ENCODE data around the gene NCOA1.

GRCh38 chr2:24505534-24506275 lies 14.7 kb downstream of the NCOA1 start:
- TF ChIP-seq, protein P1, sequence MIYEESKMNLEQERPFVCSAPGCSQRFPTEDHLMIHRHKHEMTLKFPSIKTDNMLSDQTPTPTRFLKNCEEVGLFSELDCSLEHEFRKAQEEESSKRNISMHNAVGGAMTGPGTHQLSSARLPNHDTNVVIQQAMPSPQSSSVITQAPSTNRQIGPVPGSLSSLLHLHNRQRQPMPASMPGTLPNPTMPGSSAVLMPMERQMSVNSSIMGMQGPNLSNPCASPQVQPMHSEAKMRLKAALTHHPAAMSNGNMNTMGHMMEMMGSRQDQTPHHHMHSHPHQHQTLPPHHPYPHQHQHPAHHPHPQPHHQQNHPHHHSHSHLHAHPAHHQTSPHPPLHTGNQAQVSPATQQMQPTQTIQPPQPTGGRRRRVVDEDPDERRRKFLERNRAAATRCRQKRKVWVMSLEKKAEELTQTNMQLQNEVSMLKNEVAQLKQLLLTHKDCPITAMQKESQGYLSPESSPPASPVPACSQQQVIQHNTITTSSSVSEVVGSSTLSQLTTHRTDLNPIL (CRISPR knock-in tag; IDR thresholded peaks at IDR 0.05; ENCODE audit: low read depth), result no peak
- TF ChIP-seq PATZ1 (CRISPR knock-in tag; IDR thresholded peaks at IDR 0.05; ENCODE audit: borderline replicate concordance), result no peak

All from SK-N-SH treated with all-trans-retinoic acid at 6 μM for 48 hours (cell line).